IPS-11a (cell line): ENCODE data around the gene MOCS3.

Experiments used
- H3K4me3 ChIP-seq: one replicate; pipeline ENCODE4 v1.5.1; 2013; ENCODE audit warnings: low read depth, low read length, control low read depth

Gene MOCS3

GRCh38 chr20:50980851-50981713, 22.5 kb downstream of the MOCS3 start:
- H3K4me3 ChIP-seq, result no peak overlapping the region

GRCh38 chr20:50981714-50982048, 23.1 kb downstream of the MOCS3 start:
- H3K4me3 ChIP-seq, result no peak overlapping the region

- no peak overlapping the region for H3K4me3 ChIP-seq
Measured at GRCh38 chr20:50982363-50982762, 23.7 kb downstream of the MOCS3 start.

GRCh38 chr20:50983321-50983720, 24.7 kb downstream of the MOCS3 start:
- no peak overlapping the region for H3K4me3 ChIP-seq

- no peak overlapping the region for H3K4me3 ChIP-seq
Measured at GRCh38 chr20:50987493-50988210, 29.0 kb downstream of the MOCS3 start.

- no peak overlapping the region for H3K4me3 ChIP-seq
Measured at GRCh38 chr20:50991076-50991475, 32.5 kb downstream of the MOCS3 start.

GRCh38 chr20:50992336-50992732, 33.7 kb downstream of the MOCS3 start:
- H3K4me3 ChIP-seq, result no peak overlapping the region

GRCh38 chr20:50992733-50993457, 34.3 kb downstream of the MOCS3 start:
- H3K4me3 ChIP-seq, result no peak overlapping the region

GRCh38 chr20:50993876-50994275, 35.3 kb downstream of the MOCS3 start:
- no peak overlapping the region for H3K4me3 ChIP-seq

- no peak overlapping the region for H3K4me3 ChIP-seq
Measured at GRCh38 chr20:50995506-50995905, 36.9 kb downstream of the MOCS3 start.

GRCh38 chr20:50996901-50997865, 38.6 kb downstream of the MOCS3 start:
- no peak overlapping the region for H3K4me3 ChIP-seq

GRCh38 chr20:50999355-50999754, 40.7 kb downstream of the MOCS3 start:
- no peak overlapping the region for H3K4me3 ChIP-seq

GRCh38 chr20:51001430-51002265, 43.0 kb downstream of the MOCS3 start:
- no peak overlapping the region for H3K4me3 ChIP-seq

GRCh38 chr20:51002633-51003032, 44.0 kb downstream of the MOCS3 start:
- no peak overlapping the region for H3K4me3 ChIP-seq

- H3K4me3 ChIP-seq, result no peak overlapping the region
Measured at GRCh38 chr20:51003753-51004152, 45.1 kb downstream of the MOCS3 start.

- no peak overlapping the region for H3K4me3 ChIP-seq
Measured at GRCh38 chr20:51004305-51004727, 45.7 kb downstream of the MOCS3 start.

GRCh38 chr20:51004781-51005180, 46.2 kb downstream of the MOCS3 start:
- H3K4me3 ChIP-seq, result no peak overlapping the region

- H3K4me3 ChIP-seq, result no peak overlapping the region
Measured at GRCh38 chr20:51005214-51005613, 46.6 kb downstream of the MOCS3 start.

GRCh38 chr20:51008718-51009117, 50.1 kb downstream of the MOCS3 start:
- H3K4me3 ChIP-seq, result no peak overlapping the region
